Measurements from ENCODE around the gene CCDC93.
"Not testable (repeated sequence)": the region's sequence is repeated elsewhere in the genome, so short reads cannot be mapped to it uniquely, and the experiment has no call there.

Gene CCDC93

DNA sequence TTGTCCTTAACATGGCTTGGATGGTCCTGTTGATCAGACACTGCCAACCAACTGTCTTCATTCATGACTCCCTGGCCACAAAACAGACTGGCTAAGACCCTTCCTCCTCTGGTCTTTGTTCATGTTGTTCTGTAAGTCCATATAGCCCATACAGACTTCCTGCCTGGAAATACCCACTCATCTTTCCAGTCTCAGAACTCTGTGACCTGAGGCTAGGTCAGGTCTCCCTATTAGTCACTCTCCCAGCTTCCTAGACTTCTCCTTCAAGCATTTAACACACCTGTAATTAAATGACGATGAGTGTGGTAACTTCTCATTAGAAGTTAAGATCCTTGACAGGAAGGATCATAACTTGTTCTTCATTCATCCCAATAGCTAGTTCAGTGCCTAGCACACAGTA is 56.3 kb downstream of the CCDC93 start:
- no peak for DNase-seq (ENCODE audit: low read depth in 2 of 3, low spot score in 2 of 3)

DNA sequence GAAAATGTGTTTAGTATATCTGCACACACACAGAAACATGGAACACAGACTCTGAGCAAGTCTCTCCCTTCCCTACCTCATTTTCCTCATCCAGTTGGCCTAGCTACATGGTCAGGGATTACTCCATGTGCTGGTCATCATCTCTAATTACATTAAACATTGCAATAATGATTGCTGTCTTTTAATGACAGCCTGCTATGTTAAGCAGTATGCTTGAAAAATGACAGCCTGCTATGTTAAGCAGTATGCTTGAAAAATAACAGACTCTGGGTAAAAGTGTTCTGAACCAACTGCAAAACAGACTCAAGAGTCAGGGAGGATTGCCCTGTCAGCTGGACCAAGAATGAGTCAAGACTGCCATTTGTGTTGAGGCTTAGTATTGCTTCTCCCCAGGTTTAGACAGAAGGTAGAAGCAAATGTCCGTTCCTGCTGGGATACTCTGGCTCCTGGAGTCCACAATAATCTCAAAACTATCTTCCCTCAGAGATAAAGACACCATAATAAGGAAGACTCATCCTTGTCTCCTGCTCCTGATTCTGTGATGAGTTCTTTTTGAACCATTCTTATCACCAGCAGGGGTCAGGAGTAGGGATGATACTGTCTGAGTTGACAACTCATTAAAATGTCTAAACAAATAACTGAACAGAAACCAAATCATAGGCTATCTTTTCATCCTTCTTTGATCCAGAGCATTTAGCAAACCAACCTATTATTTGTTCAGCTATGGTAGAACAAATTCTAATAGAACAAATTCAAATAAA is 57.7 kb downstream of the CCDC93 start:
- DNase-seq (ENCODE audit: low read depth in 2 of 3, low spot score in 2 of 3), result no peak

- no peak for DNase-seq (ENCODE audit: low read depth in 2 of 3, low spot score in 2 of 3)
Observed at GRCh38 chr2:117953231-117953630, 60.6 kb downstream of the CCDC93 start.

- no peak for DNase-seq (ENCODE audit: low read depth in 2 of 3, low spot score in 2 of 3)
Observed at GRCh38 chr2:117952701-117953100, 61.2 kb downstream of the CCDC93 start.

DNA sequence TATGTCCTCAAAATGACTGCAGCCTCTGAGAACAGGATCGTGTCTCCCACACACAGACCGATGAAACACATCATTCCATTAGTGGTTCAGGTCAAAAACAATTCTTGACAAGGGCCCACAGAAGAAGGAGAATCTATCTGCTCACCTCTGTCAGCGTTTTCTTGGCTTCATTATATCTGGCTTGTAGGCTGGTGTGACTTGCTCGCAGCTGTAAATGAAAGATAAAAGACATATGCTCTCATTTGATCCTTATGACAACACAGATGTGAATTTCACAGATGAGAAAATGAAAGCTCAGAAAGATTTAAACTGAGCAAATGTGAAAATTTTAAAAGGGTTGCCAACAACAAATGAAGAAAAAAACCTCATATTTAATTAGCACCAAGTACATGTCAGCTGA is 61.6 kb downstream of the CCDC93 start:
- DNase-seq (ENCODE audit: low read depth in 2 of 3, low spot score in 2 of 3), result no peak

DNA sequence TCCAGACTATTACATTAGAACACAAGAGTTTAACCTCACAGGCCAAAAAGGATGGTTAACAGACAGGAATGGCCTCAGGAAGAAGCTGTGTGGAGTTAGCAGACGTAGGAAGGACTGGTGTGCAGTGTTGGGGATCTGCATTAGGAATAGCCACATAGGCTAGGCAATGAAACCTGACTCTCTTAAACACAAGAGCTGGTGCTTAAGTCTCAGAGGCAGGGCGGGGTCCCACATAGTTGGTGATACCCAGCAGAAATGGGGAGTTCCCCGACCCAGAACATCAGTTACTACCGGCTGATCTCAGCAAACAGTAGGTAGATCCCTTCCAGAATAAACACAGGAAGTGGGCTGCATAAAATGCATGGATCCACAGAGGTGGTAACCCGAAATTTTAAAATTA is 64.1 kb downstream of the CCDC93 start:
- no peak for DNase-seq (ENCODE audit: low read depth in 2 of 3, low spot score in 2 of 3)

DNA sequence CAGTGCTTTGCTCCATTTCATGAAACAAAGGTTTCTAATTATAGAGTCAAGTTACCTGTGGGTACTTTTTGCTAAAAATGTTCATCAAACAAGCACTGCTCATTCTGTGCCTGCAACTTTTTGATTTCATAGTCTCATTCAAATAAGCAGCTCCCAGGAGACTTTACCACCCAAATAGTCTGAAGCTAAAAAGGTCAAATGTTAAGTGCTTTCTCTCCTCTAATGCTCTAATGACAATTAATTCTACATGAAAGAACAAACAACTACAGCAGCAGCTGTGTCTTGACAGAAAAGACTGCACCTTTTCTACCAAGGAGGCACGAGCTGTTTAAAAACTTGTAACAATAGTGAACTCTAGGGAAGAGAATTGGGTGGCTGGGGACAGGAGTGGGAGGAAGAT is 65.3 kb downstream of the CCDC93 start:
- no peak for DNase-seq (ENCODE audit: low read depth in 2 of 3, low spot score in 2 of 3)

DNA sequence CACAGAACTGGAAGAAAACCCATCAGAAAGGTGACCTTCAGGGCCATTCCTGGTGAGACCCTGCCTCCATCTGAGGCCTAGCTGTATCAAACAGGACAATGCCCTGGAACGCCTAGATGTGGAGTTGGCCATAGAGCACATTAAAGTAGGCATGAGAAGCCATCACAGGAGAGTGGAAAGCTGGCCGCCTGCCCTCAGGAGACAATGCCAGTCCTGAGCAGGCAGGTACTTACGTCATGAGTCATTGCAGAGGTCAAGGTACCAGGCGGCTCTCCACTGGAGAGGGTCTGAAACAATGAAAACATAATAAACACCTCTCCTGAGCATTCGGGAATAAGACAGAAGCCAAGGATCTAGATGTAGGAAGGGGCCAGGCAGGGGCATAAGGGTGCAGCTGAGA is 68.6 kb downstream of the CCDC93 start:
- DNase-seq (ENCODE audit: low read depth in 2 of 3, low spot score in 2 of 3), result no peak

DNA sequence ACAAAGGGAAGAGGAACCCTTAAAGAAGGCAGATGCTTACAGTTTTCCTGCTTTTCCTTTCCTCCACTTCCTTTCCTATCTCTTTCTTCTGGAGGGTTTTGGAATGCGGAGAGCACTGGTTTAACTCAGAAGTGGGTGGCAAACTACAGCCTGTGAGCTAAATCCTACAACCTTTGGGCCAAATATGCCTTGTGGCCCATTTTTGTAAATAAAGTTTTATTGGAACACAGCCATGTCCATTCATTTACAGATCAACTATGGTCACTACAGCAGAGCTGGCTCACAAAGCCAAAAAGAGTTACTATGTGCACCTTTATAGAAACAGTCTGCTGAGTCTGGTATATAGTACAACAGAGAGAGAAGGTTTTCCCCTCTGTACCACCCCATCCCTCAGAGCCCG is 69.1 kb downstream of the CCDC93 start:
- no peak for DNase-seq (ENCODE audit: low read depth in 2 of 3, low spot score in 2 of 3)

- no peak for DNase-seq (ENCODE audit: low read depth in 2 of 3, low spot score in 2 of 3)
Observed at GRCh38 chr2:117943013-117943672, 70.7 kb downstream of the CCDC93 start.

DNA sequence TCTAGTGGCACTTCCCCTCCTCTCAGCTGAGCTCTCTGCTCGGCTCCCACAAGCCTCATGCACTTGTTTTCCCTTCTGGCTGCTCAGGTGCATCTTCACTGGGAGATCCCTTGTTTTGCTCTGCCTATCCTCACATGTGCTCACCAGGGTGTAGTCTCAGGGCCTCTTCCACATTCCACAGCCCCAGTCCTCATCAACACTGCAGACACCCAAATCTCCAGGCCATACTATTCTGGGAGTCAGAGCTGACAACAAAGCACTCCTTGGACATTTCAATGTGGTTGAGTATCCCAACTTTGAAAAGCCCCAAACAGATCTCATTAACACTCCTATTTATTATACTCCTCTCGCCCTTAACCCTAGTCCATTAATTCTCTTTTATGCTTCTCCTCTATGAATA is 71.3 kb downstream of the CCDC93 start:
- DNase-seq (ENCODE audit: low read depth in 2 of 3, low spot score in 2 of 3), result no peak

- DNase-seq (ENCODE audit: low read depth in 2 of 3, low spot score in 2 of 3), result no peak
Observed at GRCh38 chr2:117941693-117942092, 72.2 kb downstream of the CCDC93 start.

GRCh38 chr2:117940436-117940835 is 73.4 kb downstream of the CCDC93 start:
- DNase-seq (ENCODE audit: low read depth in 2 of 3, low spot score in 2 of 3), result no peak

GRCh38 chr2:117938611-117939010 is 75.3 kb downstream of the CCDC93 start:
- DNase-seq (ENCODE audit: low read depth in 2 of 3, low spot score in 2 of 3), result no peak

DNA sequence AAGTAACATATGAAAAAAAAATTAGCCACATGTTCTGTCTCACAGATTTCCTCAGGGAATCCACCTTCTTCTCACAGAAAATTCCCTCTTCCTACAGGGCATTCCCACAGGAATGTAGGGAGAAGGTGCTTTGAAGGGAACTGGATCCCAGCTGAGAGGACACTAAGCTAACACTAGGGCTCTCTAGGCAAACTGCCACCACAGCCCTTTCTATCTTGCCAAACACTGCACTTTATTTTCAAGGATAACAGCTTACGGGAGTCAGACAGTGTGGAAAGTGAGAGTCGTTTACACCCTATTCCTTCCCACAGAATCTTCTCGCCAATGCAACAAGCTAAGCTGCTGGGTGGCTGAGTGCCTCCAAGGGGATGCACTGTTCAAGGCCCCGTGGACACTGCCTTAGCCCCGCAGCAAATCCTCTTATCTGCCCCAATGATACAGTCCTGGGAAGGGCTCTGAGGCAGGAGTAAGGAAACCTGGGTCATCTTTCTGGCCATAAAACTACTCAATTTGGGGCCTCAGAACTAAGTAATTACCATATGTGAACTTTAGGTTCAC is 76.9 kb downstream of the CCDC93 start:
- no peak for DNase-seq (ENCODE audit: low read depth in 2 of 3, low spot score in 2 of 3)

- DNase-seq (ENCODE audit: low read depth in 2 of 3, low spot score in 2 of 3), result no peak
Observed at GRCh38 chr2:117935954-117936353, 77.9 kb downstream of the CCDC93 start.

DNA sequence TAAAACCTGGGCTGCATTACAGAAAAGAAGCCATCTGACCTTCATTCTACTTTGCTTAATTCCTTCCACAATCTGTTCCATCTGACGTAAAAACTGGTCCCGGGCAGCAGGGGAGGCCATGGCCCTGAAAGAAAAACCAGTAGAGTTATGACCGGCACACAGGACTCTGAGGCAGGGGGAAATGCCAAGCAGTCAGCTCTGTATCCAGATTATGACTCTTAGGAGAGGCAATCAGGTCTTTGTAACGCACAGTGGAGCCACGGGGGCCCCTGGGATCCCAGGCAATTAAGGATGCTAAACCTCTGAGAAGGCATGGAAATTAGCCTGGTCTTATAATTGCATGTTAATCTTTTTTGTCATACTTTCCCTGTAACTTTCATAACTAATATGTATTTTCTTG is 78.4 kb downstream of the CCDC93 start:
- DNase-seq (ENCODE audit: low read depth in 2 of 3, low spot score in 2 of 3), result no peak

DNA sequence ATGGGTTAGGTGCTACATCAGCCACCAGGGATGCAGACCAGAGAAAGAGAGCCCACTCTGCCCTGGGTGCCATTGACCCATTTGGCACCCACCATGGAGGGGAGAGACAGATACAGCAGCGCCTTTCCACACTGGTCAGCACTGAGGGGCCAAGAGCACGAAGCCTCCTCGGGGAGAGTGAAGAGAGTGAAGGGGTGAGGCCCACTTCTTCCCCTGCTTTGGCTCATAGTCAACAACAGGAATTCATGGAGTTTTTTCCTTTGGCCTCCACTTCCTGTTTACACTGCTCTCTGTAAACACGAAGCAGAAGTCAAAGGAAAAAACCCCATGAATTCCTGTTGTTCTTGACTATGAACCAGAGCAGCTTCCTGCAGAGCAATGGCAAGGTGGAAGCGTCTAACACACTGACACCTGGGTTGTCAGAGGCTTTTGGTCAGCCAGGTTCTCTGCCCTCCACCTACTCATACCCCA is 80.0 kb downstream of the CCDC93 start:
- DNase-seq (ENCODE audit: low read depth in 2 of 3, low spot score in 2 of 3), result no peak

DNA sequence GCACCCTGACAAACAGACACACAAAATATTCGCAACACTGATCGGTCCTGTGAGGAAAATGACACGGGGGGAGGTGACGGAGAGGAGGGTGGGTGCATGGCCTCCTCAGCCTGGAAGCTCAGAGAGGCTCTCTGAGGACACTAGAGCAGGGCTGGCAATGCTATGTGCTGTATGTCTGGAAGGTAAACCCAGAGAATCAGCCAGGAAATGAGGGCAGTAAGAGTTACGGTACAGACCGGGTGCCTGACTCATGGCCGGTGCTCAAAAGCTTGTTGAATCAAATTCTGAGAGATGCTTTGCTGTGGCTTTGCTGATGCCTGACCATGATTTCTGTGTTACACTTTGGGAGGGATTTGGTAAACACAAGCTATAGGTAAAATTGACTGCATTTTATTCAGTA is 81.9 kb downstream of the CCDC93 start:
- DNase-seq (ENCODE audit: low read depth in 2 of 3, low spot score in 2 of 3), result no peak

GRCh38 chr2:117931266-117931665 is 82.6 kb downstream of the CCDC93 start:
- DNase-seq (ENCODE audit: low read depth in 2 of 3, low spot score in 2 of 3), result no peak

DNA sequence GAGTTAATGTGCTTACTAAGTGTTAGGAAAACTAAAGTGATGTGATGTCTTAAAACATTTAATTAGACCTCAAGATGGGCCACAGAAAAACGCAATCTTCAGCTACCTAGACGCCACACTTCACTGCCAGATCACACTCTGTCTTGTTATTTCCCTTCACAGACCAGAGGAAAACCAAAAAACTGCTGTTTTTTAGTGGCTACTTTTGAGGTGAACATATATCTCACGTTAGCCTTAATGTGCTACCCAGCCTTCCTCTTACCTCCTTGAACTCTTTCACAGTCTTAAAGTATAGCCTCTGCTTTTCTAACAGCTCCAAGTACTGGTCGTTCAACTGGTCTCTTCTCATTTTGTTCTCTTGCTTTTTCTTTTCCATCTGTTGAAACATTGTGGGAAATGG is 83.1 kb downstream of the CCDC93 start:
- no peak for DNase-seq (ENCODE audit: low read depth in 2 of 3, low spot score in 2 of 3)

DNA sequence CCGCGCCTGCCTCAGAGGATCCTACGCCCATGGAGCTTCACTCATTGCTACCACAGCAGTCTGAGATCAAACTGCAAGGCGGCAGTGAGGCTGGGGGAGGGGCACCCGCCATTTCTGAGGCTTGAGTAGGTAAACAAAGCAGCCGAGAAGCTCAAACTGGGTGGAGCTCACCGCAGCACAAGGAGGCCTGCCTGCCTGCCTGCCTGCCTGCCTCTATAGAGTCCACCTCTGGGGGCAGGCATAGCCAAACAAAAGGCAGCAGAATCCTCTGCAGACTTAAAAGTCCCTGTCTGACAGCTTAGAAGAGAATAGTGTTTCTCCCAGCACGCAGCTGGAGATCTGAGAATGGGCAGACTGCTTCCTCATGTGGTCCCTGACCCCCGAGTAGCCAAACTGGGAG is 90.4 kb downstream of the CCDC93 start:
- DNase-seq (ENCODE audit: low read depth in 2 of 3, low spot score in 2 of 3), result not testable (repeated sequence)

DNA sequence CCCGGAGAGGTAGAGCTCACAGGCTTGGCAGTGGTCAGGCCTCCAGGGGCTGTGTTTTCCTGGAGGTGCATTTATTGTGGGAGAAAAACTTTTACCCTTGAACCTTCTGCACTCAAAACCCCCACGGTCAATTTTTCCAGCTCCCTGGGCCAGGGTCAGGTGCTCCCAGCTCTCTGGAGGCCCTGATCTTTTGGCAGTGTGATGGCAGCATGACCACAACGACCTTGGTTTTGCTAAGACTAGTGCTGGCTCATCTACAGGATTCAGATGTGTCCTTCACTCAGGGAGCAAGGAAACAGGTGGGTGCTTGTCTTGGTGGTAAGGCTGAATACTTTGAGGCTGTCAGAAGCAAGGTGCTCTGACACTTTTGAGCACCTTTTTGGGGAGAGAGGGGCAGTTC is 92.3 kb downstream of the CCDC93 start:
- DNase-seq (ENCODE audit: low read depth in 2 of 3, low spot score in 2 of 3), result no peak
